Gastroesophageal sphincter (tissue), 4 donors: ENCODE measurements around the gene RNF113A. TPM values are rescaled to one million over a fixed set of nuclear protein-coding genes. Genes with fewer than 3 reads are reported as not detected.
A peak's percentile ranks its signal among the peaks of the same experiment; 100 is the strongest.

Experiments used
- ATAC-seq: fragments of 150-250 bp; one replicate; pipeline ENCODE4 v1.9.1; 2016; ENCODE audit warnings: mild to moderate bottlenecking, moderate library complexity
- H3K27ac ChIP-seq, 4 donors: fragments of 200-600 bp; sonication (generic) in 3 of 4; 1 replicate in 3 of 4; 2 replicates in 1 of 4; pipeline ENCODE4 v1.5.1; 2016 to 2019
- H3K27me3 ChIP-seq: fragments of 200-600 bp; sonication (generic); one replicate; pipeline ENCODE4 v1.5.1; 2019
- H3K36me3 ChIP-seq, 2 donors: fragments of 200-600 bp; sonication (generic); one replicate each; pipeline ENCODE4 v1.5.1; 2019; ENCODE audit warnings: control low read depth in 1 of 2
- H3K4me1 ChIP-seq, 3 donors: fragments of 200-600 bp; sonication (generic); 1 replicate in 2 of 3; 2 replicates in 1 of 3; pipeline ENCODE4 v1.5.1; 2016 to 2019; ENCODE audit warnings: control low read depth in 2 of 3
- H3K4me3 ChIP-seq, 2 donors: fragments of 200-600 bp; sonication (generic); one replicate each; pipeline ENCODE4 v1.5.1; 2019; ENCODE audit warnings: mild to moderate bottlenecking in 1 of 2, moderate library complexity in 1 of 2
- H3K9me3 ChIP-seq, 3 donors: fragments of 200-600 bp; sonication (generic); one replicate each; pipeline ENCODE4 v1.5.1; 2017 to 2019; ENCODE audit warnings: control low read depth in 2 of 3
- CTCF ChIP-seq, 4 experiments: fragments of 200-600 bp in 2 of 4; fragments of 450-650 bp in 2 of 4; sonication (generic) in 1 of 4; IDR thresholded peaks; one replicate each; pipeline ENCODE4 v1.5.1; 2017 to 2019; ENCODE audit warnings: antibody characterized with exemption in 4 of 4, mild to moderate bottlenecking in 2 of 4, moderate library complexity in 2 of 4
- EP300 ChIP-seq: sonication (generic); formaldehyde crosslinking; IDR thresholded peaks from one replicate; pipeline ENCODE4 v1.6.1; 2017; ENCODE audit warnings: antibody characterized with exemption, mild to moderate bottlenecking
- POLR2A ChIP-seq, 2 donors: fragments of 450-650 bp; IDR thresholded peaks; one replicate each; pipeline ENCODE4 v1.6.1; 2017; ENCODE audit warnings: antibody characterized with exemption in 2 of 2, mild to moderate bottlenecking in 2 of 2, moderate library complexity in 1 of 2
- POLR2AphosphoS5 ChIP-seq: sonication (generic); formaldehyde crosslinking; IDR thresholded peaks from one replicate; pipeline ENCODE4 v1.6.1; 2017; ENCODE audit warnings: antibody characterized with exemption
- WGBS, 2 donors: methylation state at CpG; one replicate each; pipeline ENCODE4 v1.1.5; 2018; ENCODE audit warnings: low coverage in 1 of 2; 5-methylcytosine and 5-hydroxymethylcytosine counted together
- total RNA-seq, 4 donors: library from RNA; depleted of rRNA; stranded (reverse); fragments of >200 nt; gene quantifications; one replicate each; pipeline ENCODE4 v1.1.0, GENCODE V29; 2016

The RNF113A gene
- 10 to 100 TPM in 3 of 4 donors, 1 to 10 TPM in 1; 6.4 to 18.6 (median 12.6) TPM for total RNA-seq

DNA sequence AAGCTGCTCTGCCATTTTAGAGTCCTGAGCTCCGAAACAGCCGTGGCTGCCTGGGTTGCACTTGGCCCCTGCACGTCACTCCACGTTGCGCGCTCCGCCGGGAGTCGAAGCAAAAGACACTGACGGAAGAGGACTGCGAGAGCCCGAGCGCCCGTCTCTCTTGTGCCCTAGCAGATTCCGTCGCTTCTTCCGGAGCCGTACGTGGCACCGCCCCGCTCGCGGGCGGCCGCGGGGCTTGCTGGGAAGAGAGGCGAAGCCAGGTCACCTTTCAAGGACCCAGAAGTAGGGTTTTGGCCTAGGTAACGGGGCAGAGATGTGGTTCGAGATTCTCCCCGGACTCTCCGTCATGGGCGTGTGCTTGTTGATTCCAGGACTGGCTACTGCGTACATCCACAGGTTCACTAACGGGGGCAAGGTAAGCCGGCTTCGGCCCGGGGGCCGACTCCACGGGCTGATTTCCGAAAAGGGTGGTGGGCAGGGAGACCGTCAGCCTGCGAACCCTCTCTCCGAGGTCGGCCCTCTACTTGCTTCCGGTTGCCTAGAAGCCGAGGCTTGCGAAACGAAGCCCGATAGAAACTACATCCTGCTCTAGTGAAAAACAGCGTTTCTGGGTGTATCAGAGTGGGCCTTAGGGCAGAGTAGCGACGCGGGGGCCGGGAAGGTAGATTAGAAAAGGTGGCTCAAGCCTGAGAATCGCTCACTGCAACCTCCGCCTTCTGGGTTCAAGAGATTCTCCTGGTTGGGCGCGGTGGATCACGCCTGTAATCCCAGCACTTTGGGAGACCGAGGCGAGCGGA is at the start of gene RNF113A, which contains the start of gene NDUFA1:
RNF113A (minus strand) TSS at position 135 of the 797 bp plus-strand sequence; CDS start at position 15, 120 bp downstream.
NDUFA1 (plus strand) TSS at position 234 of the 797 bp plus-strand sequence; CDS start at position 314, 80 bp downstream.
- TF ChIP-seq EP300 = no peak
- TF ChIP-seq CTCF (IDR thresholded peaks at IDR 0.05) = no peak
- peak; percentile 73 for TF ChIP-seq POLR2AphosphoS5
- peak; percentile 50 to 70 for TF ChIP-seq POLR2A (IDR thresholded peaks at IDR 0.05)
- no peaks in the 10 kb centered on the region for H3K9me3 ChIP-seq
- H3K27ac ChIP-seq = peak within 1 kb of the TSS; percentile 74 to 90 (median 90)
- peaks cover 0 to 16% of the 10 kb centered on the region in 2 donors for H3K36me3 ChIP-seq
- peak within 1 kb of the TSS; percentile 63 to 65 for H3K4me3 ChIP-seq
- H3K27me3 ChIP-seq = no peaks in the 10 kb centered on the region
- ATAC-seq = peak; percentile 95
- peaks cover 0 to 14% (median 0%) of the 10 kb centered on the region in 3 donors for H3K4me1 ChIP-seq
- WGBS, 2 donors = no CpG with 5 or more reads among the region's 62 CpGs

DNA sequence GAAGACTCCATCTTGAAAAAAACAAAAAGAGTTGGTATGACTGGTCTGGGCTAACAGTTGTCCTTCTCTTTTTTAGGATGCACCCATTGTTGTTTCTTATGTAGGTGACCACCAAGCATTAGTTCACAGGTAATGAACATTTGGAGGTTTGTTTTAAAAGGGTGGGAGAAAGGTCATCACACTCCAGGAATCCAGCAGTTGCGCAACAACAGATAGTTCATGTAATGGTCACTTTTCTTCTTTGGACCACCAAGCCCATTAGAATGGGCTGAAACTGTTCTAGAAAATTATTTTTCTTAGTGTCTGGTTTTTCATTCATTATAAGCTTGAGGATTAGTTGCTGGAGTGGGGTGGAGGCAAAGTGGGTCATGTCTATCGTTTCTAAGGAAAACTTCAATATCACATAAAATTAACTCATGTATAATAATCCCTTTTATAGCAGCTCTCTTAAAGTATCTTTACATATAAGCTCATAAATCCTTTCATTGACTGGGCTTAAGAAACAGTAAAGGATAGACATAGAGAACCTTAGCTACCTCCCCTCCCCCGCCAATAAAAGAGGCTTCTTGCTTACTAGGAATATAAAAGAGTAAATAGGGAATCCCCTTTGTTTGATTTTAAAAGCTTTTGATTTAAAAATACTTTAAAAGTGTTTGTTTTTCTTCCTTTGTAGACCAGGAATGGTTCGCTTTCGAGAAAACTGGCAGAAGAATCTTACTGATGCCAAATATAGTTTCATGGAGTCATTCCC is 48.5 kb upstream of the RNF113A start:
- TF ChIP-seq POLR2A (IDR thresholded peaks at IDR 0.05) (no peak), EP300 (no peak), CTCF (IDR thresholded peaks at IDR 0.05) (no peak), POLR2AphosphoS5 (no peak)

GRCh38 chrX:119917877-119918276 is 46.3 kb upstream of the RNF113A start:
- Histone ChIP-seq H3K4me1 (no peaks in the 10 kb centered on the region), H3K4me3 (no peak overlapping the region), H3K27ac (no peak overlapping the region), H3K9me3 (no peaks in the 10 kb centered on the region), H3K27me3 (no peaks in the 10 kb centered on the region), H3K36me3 (no peaks in the 10 kb centered on the region)
- WGBS, 2 donors = 83 to 100% methylated on average over 1 of the region's 2 CpGs
- no peak for ATAC-seq
- TF ChIP-seq POLR2AphosphoS5 = no peak
- no peak for TF ChIP-seq CTCF (IDR thresholded peaks at IDR 0.05)

More for the DNA sequence above, 48.5 kb upstream of the RNF113A start:
- Histone ChIP-seq H3K4me1 (no peaks in the 10 kb centered on the region), H3K9me3 (no peaks in the 10 kb centered on the region), H3K27ac (no peak overlapping the region), H3K36me3 (peaks cover 0 to 11% of the 10 kb centered on the region in 2 donors), H3K27me3 (no peaks in the 10 kb centered on the region), H3K4me3 (no peak overlapping the region)
- WGBS, 2 donors = 85 to 86% methylated on average over 5 of the region's 5 CpGs
- no peak for ATAC-seq

GRCh38 chrX:119916310-119916709 is 44.8 kb upstream of the RNF113A start:
- no peaks in the 10 kb centered on the region for H3K27me3 ChIP-seq
- TF ChIP-seq EP300 (no peak), CTCF (IDR thresholded peaks at IDR 0.05) (no peak), POLR2A (IDR thresholded peaks at IDR 0.05) (no peak), POLR2AphosphoS5 (no peak)
- no peaks in the 10 kb centered on the region for H3K9me3 ChIP-seq
- 80 to 90% methylated on average over 2 of the region's 5 CpGs for WGBS, 2 donors
- no peaks in the 10 kb centered on the region for H3K4me1 ChIP-seq
- no peak overlapping the region for H3K4me3 ChIP-seq
- no peak for ATAC-seq
- no peaks in the 10 kb centered on the region for H3K36me3 ChIP-seq
- H3K27ac ChIP-seq = no peak overlapping the region
